Activated naive CD4-positive, alpha-beta T cell treated with anti-CD3 and anti-CD28 coated beads, Interleukin-2, amount 10 ng/mL, durations not matched to agents 7 days and 5 days (primary cell): ENCODE results near the gene DENND2D.

Source experiments
- CTCF ChIA-PET: fragments of 350-600 bp; sonication (Branson Sonifier 250); formaldehyde crosslinking; loops from one replicate; lab custom pipeline; 2021; ENCODE audit warnings: antibody characterized with exemption; lab: Charles Lee
- DNase-seq: peaks from one replicate; pipeline ENCODE4 v3.0.0-alpha.2; 2020
- H3K27ac Mint-ChIP-seq: one replicate; pipeline ENCODE4 v1.8.0; 2021; ENCODE audit warnings: mild to moderate bottlenecking, moderate library complexity, mixed read lengths
- H3K27me3 Mint-ChIP-seq: one replicate; pipeline ENCODE4 v1.8.0; 2021; ENCODE audit warnings: mild to moderate bottlenecking, mixed read lengths
- H3K36me3 Mint-ChIP-seq: one replicate; pipeline ENCODE4 v1.8.0; 2021; ENCODE audit warnings: mixed read lengths
- H3K4me1 Mint-ChIP-seq: one replicate; pipeline ENCODE4 v1.8.0; 2021; ENCODE audit warnings: mixed read lengths
- H3K4me3 Mint-ChIP-seq: one replicate; pipeline ENCODE4 v1.8.0; 2021; ENCODE audit warnings: mild to moderate bottlenecking, moderate library complexity, mixed read lengths
- H3K9me3 Mint-ChIP-seq: one replicate; pipeline ENCODE4 v1.8.0; 2021; ENCODE audit warnings: mixed read lengths

Gene DENND2D, protein sequence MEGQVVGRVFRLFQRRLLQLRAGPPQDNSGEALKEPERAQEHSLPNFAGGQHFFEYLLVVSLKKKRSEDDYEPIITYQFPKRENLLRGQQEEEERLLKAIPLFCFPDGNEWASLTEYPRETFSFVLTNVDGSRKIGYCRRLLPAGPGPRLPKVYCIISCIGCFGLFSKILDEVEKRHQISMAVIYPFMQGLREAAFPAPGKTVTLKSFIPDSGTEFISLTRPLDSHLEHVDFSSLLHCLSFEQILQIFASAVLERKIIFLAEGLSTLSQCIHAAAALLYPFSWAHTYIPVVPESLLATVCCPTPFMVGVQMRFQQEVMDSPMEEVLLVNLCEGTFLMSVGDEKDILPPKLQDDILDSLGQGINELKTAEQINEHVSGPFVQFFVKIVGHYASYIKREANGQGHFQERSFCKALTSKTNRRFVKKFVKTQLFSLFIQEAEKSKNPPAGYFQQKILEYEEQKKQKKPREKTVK

DNA sequence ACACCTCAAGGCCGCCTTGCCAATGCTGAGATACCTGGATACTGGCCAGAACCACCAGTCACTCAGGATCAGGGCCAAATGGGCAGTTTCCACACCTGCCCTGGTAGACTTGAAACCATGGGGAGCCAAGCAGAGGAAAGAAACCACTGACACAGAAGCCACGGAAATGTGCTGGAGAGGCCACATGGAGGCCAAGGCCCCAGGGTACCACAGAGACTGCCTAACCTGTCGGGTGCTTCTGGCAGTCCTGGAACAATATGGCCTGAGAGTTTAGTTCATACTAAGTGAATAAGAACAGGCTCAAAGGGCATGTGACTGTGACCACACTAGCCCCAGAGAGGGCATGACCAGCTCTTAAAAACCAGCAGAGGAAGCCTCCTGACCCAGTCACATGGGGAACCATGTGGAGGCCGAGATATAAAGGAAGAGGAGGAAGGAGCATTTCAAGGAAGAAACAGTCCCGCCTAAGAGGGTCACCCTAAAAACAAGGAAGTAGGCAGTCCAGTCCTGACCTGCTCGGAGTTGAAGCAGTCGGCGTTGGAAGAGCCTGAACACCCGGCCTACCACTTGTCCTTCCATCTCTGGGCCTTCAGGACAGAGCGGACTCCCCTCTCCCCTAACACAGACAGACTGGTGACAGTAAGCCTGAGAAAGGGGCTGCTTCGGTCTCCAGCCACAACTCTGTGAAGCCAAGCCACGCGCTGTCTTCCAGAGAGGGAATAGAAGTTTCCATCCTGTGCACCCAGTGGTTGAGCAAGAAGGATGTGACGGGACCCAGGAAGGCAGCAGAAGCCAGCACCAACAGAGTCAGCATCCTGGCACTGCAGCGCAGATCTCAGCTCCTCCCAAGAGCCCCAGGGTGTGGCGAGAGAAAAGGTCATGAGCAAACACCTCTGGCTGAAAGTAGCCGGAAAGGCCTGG lies at the start of gene DENND2D:
Gene DENND2D, minus strand, starts transcription at position 766 of the 921 bp plus-strand sequence. Its CDS starts 187 bp downstream, at position 579.
- peaks cover 63% of the 10 kb centered on the region for H3K36me3 Mint-ChIP-seq
- H3K27me3 Mint-ChIP-seq: peaks cover 3% of the 10 kb centered on the region
- no peaks in the 10 kb centered on the region for H3K9me3 Mint-ChIP-seq
- H3K4me3 Mint-ChIP-seq: peak within 1 kb of the TSS; percentile 99
- H3K4me1 Mint-ChIP-seq: peaks cover 72% of the 10 kb centered on the region
- H3K27ac Mint-ChIP-seq: peak within 1 kb of the TSS; percentile 97
- CTCF ChIA-PET: interaction anchor here (0.7 to 11.1 kb wide), 6 partner anchors 9 to 200 kb away, joined by 3 to 250 read pairs (median 8); no protein-coding TSS in a partner anchor
- DNase-seq: peak; percentile 77

DNA sequence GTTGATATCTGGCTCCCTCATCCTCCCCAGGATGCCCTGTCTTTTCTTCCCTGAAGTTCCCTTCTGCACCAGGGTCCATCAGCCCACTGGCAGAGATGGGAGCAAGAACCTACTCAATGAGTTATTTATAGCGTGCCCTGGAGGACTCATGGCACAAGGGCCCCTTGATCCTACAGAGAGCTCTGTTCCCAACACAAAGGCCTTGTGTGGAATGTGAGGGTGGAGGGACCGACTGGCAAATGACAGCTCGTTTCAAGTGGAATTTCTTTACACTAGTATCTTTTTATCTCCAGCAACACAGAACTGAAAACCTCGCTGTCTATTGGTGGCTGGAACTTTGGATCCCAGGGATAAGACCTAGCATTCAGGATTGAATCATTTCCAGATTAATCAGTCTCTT lies 49.5 kb upstream of the DENND2D start:
- no peak overlapping the region for H3K27ac Mint-ChIP-seq
- CTCF ChIA-PET: interaction anchor here (1.2 to 1.5 kb wide), 2 partner anchors 27 to 150 kb away, joined by 3 read pairs; no protein-coding TSS in a partner anchor
- H3K36me3 Mint-ChIP-seq: no peaks in the 10 kb centered on the region

DNA sequence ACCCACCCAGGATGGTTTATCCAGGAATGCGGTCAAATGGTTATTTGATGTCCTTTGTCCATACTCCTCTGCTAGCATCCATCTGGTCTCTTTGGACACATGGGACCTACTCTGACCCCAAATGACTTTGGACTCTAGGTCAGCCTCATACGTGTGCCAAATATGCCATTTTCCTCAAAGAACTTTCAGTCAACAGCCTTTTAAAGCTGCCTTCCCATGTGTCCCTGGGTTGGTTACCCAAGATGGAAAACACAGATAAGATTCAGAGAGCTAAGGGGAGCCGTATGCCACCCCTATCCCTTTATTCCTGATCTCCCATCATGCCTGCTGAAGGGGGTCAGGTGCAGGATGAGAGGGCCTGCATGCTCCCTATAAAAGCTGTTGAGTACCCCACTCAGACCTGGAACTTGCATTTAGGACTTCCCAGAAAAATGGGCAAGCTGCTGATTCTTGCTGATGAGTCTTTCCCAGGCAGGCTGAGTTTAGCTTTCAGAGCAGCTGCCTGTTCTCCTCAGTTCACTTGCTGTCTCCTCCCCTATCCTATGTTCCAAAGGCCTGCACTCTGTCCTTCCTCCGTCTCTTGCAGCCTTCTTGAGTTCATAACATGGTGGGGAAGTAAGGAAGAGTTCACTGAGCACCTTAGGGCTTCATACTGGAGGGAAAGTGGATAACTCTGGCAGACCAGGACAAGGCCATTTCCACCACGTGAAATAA lies 46.8 kb upstream of the DENND2D start:
- DNase-seq: no peak
- Mint-ChIP-seq H3K4me3 (no peak overlapping the region), H3K27ac (no peak overlapping the region), H3K27me3 (peaks cover 5% of the 10 kb centered on the region), H3K9me3 (no peaks in the 10 kb centered on the region), H3K4me1 (peaks cover 9% of the 10 kb centered on the region), H3K36me3 (peaks cover 11% of the 10 kb centered on the region)
- CTCF ChIA-PET: no interaction called here

More for the DNA sequence above, 49.5 kb upstream of the DENND2D start:
- DNase-seq: no peak
- Mint-ChIP-seq H3K4me1 (peaks cover 9% of the 10 kb centered on the region), H3K9me3 (no peaks in the 10 kb centered on the region), H3K27me3 (peaks cover 14% of the 10 kb centered on the region), H3K4me3 (no peak overlapping the region)

DNA sequence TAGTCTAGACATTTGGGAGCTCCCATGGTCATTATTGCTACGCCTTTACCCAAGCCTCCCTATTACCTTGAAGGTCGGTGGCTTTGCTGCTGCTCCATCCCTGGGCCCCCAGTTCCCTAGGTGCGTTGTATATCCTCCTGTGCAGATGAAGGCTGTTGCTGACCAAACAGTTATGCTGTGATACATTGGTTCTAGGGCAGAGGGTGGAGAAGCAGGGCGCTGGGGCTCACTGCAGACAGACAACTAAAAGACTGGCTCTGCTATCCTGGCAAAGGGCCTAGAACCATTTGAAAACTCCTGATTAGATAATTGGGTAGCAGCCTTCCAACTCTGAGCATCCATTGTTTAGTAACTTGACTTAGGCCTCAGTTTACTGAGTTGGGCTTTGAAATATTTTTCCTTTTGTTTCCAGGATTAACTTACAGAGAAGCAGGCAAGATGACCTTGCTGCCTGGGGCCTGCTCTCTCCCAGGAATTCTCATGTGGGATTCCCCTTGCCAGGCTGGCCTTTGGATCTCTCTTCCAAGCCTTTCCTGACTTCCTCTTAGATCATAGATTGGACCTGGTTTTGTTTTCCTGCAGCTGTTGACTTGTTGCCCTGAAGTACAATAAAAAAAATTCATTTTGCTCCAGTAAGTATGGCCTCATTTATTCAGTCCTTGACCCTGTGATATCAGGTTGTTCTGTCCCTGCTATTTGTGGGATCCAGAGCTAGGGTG lies 42.5 kb upstream of the DENND2D start:
- H3K4me3 Mint-ChIP-seq: no peak overlapping the region
- no peaks in the 10 kb centered on the region for H3K4me1 Mint-ChIP-seq
- H3K36me3 Mint-ChIP-seq: peaks cover 34% of the 10 kb centered on the region
- no peaks in the 10 kb centered on the region for H3K9me3 Mint-ChIP-seq
- no peak overlapping the region for H3K27ac Mint-ChIP-seq
- CTCF ChIA-PET: no interaction called here
- H3K27me3 Mint-ChIP-seq: no peaks in the 10 kb centered on the region
- no peak for DNase-seq

DNA sequence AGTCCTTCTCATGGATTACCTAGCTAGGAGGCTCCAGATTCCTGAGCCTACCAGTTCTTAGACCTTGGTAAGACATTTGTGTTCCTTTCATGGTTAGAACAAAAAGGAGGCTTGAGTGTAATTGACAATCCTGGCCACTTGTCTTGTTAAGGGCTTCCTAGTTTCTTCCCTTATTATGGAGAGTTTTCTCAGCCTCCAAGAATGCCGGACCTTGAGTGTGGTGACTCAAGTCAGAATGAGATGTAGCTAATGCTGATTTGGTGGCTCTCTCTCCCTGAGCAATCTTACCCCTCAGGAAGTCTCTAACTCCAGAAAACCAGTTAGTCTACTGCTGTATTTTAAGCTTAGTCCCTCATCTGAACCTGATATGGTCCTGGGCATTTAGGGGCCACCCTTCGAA lies 41.4 kb upstream of the DENND2D start:
- H3K36me3 Mint-ChIP-seq: peaks cover 44% of the 10 kb centered on the region
- H3K27me3 Mint-ChIP-seq: no peaks in the 10 kb centered on the region
- H3K27ac Mint-ChIP-seq: no peak overlapping the region
- no peak for DNase-seq
- CTCF ChIA-PET: no interaction called here
- no peak overlapping the region for H3K4me3 Mint-ChIP-seq
- H3K4me1 Mint-ChIP-seq: no peaks in the 10 kb centered on the region
- no peaks in the 10 kb centered on the region for H3K9me3 Mint-ChIP-seq

DNA sequence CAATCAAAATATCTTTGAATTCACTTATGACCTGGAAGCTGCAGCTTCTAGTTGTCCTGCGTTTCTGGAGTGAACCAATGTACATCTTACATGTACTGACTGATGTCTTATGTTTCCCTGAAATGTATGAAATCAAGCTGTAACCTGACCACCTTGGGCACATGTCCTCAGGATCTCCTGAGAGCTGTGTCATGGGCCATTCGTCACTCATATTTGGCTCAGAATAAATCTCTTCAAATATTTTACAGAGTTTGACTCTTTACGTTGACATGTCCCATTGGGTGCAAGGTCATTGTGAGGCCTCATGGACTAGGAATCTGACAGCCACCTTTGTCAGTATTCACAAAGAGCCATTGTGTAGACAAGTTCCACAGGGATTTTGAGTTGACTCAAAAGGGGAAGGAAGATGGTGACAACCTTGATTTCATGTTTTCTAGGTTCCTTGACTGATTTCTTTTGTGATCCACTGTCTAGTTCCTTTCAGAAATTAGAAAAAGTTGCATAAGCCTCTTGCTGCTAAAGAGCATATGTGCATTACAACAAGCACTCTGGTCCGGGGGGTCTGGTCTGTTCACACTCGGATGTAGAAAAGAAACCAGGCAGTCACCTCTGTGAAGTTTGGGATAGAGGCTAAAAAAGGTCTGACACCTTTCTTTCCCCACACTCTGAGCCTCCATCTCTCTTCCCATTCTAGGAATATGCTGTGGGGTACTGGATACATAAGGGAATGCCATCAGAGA lies 37.8 kb upstream of the DENND2D start:
- Mint-ChIP-seq H3K27ac (no peak overlapping the region), H3K9me3 (no peaks in the 10 kb centered on the region), H3K4me1 (peaks cover 9% of the 10 kb centered on the region), H3K4me3 (no peak overlapping the region), H3K27me3 (no peaks in the 10 kb centered on the region), H3K36me3 (peaks cover 57% of the 10 kb centered on the region)
- no peak for DNase-seq
- CTCF ChIA-PET: no interaction called here

DNA sequence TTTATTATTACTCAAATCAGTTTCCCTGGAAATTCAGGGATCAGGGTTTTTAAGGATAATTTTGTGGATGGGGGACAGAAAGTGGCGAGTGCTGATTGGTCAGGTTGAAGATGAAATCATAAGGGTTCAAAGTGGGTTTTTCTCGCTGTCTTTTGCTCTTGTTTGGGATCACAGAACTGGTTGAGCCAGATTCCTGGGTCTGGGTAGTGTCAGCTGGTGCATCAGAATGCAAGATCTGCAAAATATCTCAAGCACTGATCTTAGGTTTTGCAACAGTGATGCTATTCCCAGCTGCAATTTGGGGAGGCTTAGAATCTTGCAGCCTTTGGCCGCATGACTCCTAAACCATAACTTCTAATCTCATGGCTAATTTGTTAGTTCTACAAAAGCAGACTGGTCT lies 36.4 kb upstream of the DENND2D start:
- DNase-seq: no peak
- Mint-ChIP-seq H3K27me3 (no peaks in the 10 kb centered on the region), H3K4me1 (peaks cover 16% of the 10 kb centered on the region), H3K27ac (no peak overlapping the region), H3K4me3 (no peak overlapping the region), H3K9me3 (no peaks in the 10 kb centered on the region), H3K36me3 (peaks cover 59% of the 10 kb centered on the region)
- CTCF ChIA-PET: interaction anchor here (0.9 kb wide), 2 partner anchors 163 to 245 kb away, joined by 3 to 4 read pairs; no protein-coding TSS in a partner anchor

DNA sequence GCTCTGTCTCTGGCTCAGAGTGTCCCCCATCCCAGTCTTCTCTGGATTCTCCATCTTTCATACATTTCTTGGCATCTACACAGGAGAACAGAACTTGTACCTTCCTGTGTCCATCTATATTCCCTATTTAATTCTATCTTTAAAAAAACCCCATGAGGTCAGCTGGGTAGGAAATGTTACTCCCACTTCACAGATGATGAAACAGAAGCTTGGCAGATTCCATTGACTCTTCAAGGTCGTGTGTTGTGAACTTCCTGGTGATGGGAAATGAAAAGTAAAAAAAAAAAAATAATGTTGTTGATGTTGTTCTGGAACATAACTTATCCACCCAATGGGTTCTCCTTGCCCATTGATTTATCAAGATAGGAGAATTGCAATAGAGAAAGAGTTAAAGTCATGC lies 35.9 kb upstream of the DENND2D start:
- Mint-ChIP-seq H3K9me3 (no peaks in the 10 kb centered on the region), H3K36me3 (peaks cover 57% of the 10 kb centered on the region), H3K4me3 (no peak overlapping the region), H3K4me1 (peaks cover 21% of the 10 kb centered on the region), H3K27ac (no peak overlapping the region), H3K27me3 (no peaks in the 10 kb centered on the region)
- no peak for DNase-seq
- CTCF ChIA-PET: interaction anchor here (0.9 kb wide), 2 partner anchors 164 to 246 kb away, joined by 3 to 4 read pairs; no protein-coding TSS in a partner anchor

DNA sequence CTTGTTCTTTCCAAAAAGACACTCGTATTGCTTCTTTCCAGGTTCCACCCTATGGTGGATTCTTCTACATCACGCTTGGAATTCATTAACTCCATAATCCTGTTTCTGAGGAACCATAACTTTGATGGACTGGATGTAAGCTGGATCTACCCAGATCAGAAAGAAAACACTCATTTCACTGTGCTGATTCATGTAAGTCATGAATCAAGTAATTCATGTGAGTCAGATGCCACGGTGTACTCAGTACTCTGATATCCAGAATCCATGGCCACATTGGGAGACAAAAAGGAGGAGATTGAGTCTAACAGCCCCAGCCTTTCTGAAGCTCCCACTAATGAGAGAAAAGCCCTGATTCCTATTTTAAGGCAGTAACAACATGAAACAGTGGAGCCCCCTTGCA lies 34.4 kb upstream of the DENND2D start:
- CTCF ChIA-PET: no interaction called here
- Mint-ChIP-seq H3K9me3 (peaks cover 2% of the 10 kb centered on the region), H3K36me3 (peaks cover 55% of the 10 kb centered on the region), H3K27me3 (no peaks in the 10 kb centered on the region), H3K27ac (no peak overlapping the region), H3K4me3 (no peak overlapping the region), H3K4me1 (peaks cover 33% of the 10 kb centered on the region)
- DNase-seq: no peak

DNA sequence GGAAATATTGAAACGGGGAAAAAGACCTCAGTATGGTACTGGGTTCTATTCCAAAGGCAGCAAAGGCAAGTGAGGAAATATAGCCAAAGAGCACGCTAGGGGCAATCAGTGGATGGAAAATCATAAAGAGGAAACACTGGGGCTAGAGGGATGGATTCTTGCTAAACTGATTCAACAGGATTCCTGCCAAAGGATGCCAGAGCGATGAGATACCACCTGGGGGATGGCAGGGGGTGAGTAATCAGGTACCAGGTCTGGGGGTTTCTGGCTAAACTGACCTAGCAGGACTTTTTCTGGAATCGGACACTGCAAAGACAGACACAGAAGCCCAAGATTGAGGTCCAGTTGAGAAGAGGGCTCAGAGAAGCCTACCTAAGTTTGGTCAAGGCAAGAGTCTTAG lies 33.8 kb upstream of the DENND2D start:
- no peak overlapping the region for H3K27ac Mint-ChIP-seq

DNA sequence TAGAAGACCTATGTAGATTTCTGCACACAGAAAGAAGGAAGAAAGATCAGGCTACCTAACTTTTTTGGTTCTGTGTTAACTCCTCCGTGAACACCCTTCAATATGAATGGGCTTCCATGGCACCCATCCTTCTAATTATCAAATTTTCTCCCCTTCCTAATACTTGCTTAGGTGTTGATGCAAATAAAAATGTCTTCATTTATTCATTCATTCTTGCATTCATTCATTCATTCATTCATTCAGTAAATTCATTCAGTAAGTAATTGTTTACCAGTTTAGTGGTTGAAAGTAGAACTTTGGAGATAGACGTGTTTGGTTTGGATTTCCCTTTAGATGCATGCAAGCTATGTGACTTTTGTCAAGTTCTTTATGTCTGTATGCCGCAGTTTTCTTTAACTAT lies 31.7 kb upstream of the DENND2D start:
- Mint-ChIP-seq H3K36me3 (peaks cover 43% of the 10 kb centered on the region), H3K27ac (no peak overlapping the region), H3K4me1 (peaks cover 57% of the 10 kb centered on the region), H3K4me3 (no peak overlapping the region), H3K27me3 (no peaks in the 10 kb centered on the region), H3K9me3 (peaks cover 2% of the 10 kb centered on the region)
- no peak for DNase-seq
- CTCF ChIA-PET: interaction anchor here (1.0 kb wide), 1 partner anchor 9 kb away, joined by 5 read pairs; no protein-coding TSS in a partner anchor

More for the DNA sequence above, 33.8 kb upstream of the DENND2D start:
- H3K4me3 Mint-ChIP-seq: no peak overlapping the region
- H3K36me3 Mint-ChIP-seq: peaks cover 51% of the 10 kb centered on the region
- no peaks in the 10 kb centered on the region for H3K27me3 Mint-ChIP-seq
- H3K4me1 Mint-ChIP-seq: peaks cover 36% of the 10 kb centered on the region
- peaks cover 2% of the 10 kb centered on the region for H3K9me3 Mint-ChIP-seq
- CTCF ChIA-PET: no interaction called here
- no peak for DNase-seq

DNA sequence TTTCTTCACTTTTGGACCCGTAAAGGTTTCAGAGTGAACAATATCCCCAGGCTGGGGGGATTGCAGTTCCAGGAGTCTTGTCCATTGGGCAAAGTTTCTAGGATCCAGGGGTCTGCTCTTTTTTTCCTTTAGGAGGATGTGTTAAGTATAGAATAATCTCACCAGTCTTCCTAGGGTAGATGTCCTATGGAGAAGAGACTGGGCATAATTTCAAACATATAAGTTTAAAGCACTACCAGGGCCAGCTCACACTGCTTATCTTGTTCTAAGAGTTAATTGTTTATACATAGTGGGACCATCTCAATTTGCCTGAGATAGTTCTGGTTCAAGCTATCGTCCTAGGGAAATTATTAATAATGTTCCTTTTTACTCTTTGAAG lies 28.3 kb upstream of the DENND2D start:
- no peak for DNase-seq
- Mint-ChIP-seq H3K4me3 (no peak overlapping the region), H3K27me3 (no peaks in the 10 kb centered on the region), H3K4me1 (peaks cover 79% of the 10 kb centered on the region), H3K36me3 (peaks cover 18% of the 10 kb centered on the region), H3K9me3 (peaks cover 2% of the 10 kb centered on the region), H3K27ac (no peak overlapping the region)
- CTCF ChIA-PET: interaction anchor here (0.8 to 10.7 kb wide), 4 partner anchors 13 to 129 kb away, joined by 3 to 96 read pairs (median 4); no protein-coding TSS in a partner anchor
